NCI-H748 treated with DMSO at 0.1 percent for 48 hours (cell line): ENCODE data around the gene SVOP.
"Not testable (repeated sequence)": the region's sequence is repeated elsewhere in the genome, so short reads cannot be mapped to it uniquely, and the experiment has no call there.

Source experiments
- DNase-seq: peaks from one replicate; lab custom pipeline; 2025; lab: John Stamatoyannopoulos, UW

The SVOP gene

DNA sequence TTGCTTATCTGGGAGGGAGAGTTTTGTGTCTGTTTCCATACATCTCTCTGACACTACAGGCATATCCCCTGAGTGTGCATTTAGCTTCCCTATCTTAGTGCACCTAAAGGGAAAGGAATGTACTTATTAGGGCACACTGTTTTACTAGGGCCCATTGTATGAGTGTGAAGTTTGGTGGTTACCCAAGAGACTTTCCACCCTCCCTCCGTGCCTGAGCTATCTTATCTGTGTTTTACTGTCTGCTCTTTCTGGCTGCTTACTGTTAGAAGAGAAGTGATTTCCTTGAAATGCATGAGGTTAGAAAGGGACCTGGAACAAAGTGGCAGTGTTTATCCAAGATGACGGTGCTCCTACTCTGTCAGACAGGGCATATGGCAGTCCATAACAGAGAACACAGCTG lies 8.5 kb upstream of the SVOP start:
- no peak for DNase-seq

DNA sequence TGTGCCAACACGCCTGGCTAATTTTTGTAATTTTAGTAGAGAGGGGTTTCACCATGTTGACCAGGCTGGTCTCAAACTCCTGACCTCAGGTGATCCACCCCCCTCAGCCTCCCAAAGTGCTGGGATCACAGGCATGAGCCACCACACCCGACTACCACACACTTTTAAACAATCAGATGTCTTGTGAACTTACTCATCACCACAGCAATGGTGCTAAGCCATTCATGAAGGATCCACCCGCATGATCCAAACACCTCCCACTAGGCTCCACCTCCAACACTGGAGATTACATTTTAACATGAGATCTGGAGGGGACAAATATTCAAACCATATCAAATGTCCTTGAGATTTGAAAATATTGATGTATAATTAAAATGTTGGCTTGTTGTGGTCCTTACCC lies 7.8 kb upstream of the SVOP start:
- not testable (repeated sequence) for DNase-seq

DNA sequence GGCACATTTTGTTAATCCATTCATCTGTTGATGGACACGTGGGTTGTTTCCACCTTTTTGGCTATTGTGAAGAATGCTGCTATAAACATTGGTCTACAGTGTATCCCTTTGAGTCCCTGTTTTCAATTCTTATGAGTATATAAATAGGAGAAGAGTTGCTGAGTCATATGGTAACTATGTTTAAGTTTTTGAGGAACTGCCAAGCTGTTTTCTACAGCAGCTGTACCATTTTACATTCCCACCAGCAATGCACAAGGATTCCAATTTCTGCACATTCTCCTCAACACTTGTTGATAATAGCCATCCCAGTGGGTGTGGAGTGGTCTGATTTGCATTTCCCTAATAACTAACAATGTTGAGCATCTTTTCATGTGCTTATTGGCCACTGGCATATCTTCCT lies 6.9 kb upstream of the SVOP start:
- no peak for DNase-seq

DNA sequence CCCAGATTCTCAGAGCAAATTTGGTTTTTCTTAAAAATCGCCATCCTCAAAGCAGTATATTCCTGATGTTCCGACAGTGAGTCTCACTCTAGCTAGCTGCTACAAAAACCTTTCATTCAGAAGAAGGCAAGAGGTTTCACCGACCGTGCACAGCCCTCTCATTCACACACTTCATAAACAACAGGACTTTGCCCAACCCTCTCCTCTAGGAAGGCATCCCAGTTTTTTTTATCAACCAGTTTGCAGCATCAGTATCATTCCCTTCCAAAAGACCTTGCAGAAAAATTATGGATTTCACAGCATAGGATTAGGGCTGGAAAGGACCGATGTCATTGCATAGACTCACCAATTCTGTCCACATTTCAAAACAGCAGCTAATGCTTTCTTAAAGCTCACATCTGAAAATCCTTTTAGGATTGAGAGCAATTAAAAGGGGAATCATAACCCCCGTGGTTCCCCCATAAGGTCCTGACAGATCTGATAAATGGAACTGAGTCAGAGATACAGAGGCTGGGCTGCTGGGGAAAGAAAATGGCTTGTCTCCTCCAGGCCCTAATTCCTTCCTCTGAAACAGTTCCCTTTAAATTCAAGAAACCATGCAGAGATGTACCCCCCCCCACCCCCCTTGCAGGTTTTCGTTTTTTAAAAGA lies 597 bp downstream of the SVOP start:
- no peak for DNase-seq

DNA sequence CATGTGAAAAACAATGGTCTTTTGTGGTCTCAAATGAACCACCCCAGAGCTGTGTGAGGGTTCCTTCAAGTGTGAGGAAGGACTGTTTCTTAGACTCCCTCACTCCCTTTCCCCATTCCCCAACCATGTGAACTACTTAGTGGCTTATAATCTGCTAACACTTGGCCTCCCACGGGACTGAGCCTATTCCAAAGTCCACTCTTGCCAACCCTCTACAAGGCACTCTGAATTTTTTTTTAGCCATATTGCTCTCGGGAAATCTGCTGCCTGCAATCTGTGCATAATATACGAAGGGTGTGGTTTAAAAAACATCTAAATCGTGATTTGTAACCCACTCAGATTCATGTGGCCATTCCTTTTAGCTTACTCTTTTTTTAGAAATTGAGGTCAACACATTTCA lies 2.6 kb downstream of the SVOP start:
- no peak for DNase-seq

DNA sequence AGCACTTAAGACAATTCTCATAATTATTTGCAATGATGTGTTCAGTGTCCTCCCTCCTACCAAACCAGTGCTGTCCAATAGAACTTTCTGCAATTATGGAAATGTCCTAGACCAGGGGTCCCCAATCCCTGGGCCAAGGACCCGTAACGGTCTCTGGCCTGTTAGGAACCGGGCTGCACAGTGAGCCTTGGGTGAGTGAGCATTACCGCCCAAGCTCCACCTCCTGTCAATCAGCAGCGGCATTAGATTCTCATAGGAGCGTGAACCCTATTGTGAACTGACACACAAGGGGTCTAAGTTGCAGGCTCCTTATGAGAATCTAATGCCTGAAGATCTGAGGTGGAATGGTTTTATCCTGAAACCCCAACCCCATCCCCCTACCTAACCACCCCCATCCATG lies 3.9 kb downstream of the SVOP start:
- DNase-seq, result no peak

DNA sequence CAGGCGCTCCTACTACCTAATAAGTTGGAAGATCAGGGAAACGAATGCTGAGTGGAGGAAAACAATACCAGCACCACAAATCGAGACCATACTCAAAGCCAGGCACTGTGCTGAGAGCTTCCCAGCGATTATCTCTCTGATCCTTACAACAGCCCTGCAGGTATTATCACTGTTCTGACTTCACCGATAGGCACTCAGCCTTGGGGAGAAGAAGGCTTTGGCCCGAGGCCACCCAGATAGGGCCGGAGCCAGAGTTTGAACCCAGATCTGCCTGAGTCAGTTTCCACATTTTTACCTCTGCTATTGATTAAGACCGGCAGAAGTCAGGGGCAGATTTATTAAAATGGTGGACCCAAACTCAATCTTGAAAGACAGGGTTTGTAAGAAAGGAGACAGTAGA lies 4.9 kb downstream of the SVOP start:
- DNase-seq, result no peak

DNA sequence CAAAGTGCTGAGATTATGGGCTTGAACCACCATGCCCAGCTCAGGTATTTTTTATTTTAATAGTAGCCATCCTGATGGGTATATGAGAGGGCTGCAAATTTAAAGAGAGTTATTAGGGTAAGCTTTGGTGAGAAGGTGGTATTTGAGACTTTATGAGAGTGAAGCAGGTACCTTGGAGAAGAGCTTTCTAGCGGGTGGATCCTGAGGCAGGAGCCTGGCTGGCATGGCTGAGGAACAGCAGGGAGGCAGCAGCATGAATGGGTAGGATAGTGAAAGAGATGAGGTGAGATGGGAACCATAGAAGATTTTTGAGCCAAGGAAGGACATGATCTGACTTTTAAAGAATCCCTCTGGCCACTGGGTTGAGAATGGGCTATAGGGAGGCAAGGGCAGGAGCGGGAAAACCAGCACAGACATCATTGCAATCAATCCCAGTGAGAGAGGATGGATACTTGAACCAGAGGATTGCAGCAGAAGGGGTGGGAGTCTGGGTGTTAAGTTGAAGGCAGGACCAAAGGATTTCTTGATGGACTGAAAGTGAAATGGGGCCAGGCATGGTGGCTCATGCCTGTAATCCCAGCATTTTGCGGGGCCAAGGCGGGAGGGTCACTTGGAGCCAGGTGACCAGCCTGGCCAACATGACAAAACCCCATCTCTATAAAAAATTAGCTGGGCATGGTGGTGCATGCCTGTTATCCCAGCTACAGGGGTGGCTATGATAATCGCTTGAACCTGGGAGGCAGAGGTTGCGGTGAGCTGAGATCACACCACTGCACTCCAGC lies 5.7 kb downstream of the SVOP start:
- DNase-seq, result no peak

DNA sequence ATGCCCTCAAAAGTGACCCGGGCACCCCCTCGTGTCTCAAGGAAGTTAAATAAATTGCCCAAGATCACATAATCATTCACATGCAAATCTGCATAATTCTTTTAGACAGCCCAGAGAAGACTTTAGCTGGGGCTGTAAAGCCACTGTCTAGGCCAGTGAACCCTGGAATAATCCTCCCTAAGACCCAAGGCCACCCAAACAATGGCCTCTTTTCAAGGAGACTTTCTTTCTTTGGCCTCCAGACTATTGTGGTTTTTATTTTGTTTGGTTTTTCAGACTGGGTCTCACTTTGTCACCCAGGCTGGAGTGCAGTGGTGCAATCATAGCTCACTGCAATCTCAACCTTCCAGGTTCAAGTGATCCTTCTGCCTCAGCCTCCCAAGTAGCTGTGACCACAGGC lies 10.6 kb downstream of the SVOP start:
- no peak for DNase-seq

DNA sequence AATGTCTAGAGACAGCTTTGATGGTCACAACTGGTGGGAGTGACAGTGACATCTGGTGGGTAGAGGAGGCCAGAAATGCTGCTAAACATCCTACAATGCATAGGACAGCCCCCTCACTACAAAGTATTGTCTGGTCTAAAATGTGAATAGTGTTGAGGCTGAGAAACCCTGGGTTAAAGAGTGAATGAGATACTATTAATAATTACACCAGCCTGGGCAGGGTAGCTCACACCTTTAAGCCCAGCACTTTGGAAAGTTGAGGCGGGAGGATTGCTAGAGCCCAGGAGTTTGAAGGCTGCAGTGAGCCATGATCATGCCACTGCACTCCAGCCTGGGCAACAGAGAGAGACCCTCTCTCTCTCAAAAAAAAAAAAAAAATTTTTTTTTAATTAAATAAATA lies 11.1 kb downstream of the SVOP start:
- DNase-seq, result no peak

DNA sequence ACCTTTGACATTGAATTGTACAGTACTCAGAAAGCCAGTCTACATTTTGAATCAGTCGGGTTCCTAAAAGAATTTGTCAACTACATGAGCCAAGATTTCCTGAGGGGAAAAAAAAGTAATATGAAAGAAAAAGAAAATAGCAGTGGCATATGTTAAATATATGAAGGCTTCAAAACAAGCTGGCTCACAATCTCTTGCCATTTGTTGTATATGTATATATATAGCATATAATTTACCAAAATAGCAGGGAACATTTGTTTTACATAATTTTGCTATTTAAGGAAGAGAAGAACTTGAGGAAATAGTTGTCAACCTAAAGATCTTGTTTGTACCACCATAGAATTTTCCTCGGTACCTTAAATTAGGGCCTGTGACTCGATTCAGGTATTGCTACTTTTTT lies 16.9 kb downstream of the SVOP start:
- no peak for DNase-seq

DNA sequence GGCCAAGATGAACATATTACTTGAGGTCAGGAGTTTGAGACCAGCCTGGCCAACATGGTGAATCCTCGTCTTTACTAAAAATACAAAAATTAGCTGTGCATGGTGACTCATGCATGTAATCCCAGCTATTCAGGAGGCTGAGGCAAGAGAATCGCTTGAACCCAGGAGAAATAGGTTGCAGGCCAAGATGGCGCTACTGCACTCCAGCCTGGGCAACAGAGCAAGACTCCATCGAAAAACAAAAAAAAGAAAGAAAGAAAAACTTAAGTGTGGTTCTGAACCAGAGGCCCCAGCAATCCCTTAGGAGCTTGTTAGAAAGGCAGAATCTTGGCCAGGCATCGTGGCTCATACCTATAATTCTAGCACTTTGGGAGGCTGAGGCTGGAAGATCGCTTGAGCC lies 24.5 kb downstream of the SVOP start:
- no peak for DNase-seq

DNA sequence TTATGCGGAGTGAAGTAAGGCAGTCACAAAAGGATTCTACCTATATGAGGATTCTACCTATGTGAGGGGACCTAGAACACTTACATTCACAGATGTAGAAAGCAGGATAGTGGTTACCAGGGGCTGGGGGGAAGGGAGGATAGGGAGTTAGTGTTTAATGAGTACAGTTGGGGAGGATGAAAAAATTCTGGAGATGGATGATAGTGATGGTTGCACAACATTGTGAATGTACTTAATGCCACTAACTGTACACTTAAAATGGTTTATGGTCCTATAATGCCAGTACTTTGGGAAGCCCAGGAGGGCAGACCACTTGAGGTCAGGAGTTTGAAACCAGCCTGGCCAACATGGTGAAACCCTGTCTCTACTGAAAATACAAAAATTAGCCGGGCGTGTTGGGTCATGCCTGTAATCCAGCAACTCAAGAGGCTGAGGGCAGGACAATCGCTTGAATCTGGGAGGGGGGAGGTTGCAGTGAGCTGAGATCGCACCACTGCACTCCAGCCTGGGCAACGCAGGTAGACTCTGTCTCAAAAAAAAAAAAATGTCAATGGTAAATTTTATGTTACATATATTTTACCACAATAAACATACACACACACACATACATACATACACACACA lies 25.4 kb downstream of the SVOP start:
- no peak for DNase-seq

DNA sequence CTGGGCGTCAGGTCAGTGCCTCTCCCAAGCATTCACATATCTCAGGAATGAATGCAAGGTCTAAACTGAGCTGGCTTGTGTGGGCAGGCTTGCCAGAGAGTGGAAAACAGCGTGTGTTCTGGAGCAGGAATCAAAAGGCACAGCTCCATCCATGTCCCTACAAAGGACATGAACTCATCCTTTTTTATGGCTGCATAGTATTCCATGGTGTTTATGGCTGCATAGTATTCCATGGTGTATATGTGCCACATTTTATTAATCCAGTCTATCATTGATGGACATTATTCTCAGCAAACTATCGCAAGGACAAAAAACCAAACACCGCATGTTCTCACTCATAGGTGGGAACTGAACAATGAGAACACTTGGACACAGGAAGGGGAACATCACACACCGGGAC lies 30.8 kb downstream of the SVOP start:
- not testable (repeated sequence) for DNase-seq

DNA sequence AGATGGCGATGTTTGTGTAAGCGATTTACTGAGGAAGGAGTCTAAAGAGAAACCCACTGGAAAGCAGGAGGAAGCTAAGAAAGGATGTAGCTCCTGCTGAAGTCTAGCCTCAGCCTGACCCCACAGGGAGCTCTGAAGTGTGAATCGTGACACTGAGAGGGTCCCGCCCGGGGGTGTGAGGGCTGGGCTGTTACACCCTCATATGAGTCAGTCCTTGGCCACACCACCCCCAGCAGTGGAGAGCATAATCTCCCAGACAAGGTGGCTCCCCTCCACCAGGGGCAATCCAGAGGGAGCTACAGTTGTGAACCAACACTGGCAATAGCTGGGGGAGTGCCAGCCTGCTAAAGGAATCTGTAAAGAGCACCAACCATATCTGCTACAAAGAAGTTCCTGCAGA lies 31.5 kb downstream of the SVOP start:
- DNase-seq, result no peak

DNA sequence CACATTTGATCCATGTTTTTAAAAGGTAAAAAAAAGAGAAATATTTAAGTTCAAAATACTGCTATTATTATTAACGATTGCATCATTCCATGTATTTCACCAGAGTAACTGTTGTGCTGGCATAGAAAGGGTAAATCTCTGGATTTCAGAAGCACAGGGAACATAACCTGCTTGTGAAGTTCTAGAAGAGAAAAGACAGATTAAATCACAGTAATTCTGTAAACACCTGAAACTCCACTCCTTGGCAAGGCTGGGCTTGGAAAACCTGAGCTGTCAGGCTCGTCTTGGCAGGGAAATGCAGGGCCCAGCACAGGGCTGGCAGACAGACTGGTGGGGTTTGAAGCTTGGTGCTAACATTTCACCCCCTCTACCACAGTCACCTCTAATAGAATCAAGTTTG lies 35.1 kb downstream of the SVOP start:
- DNase-seq, result no peak

DNA sequence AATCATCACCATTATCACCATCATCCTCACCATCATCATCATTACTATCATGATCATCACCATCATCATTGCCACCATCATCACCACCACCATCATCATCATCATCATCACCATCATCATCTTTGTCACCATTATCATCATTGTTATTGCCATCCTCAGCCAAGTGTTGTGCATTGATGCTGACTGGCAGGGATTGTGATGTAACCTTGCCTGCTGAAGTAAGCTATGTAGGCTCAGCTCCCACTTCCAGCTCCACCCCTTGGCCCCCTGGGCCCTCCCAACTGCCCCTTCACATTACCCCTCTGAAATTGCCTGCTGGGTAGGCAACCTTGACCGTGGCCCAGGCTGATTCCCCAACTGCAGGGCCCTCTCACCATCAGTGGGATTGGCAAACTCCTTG lies 37.6 kb downstream of the SVOP start:
- no peak for DNase-seq

DNA sequence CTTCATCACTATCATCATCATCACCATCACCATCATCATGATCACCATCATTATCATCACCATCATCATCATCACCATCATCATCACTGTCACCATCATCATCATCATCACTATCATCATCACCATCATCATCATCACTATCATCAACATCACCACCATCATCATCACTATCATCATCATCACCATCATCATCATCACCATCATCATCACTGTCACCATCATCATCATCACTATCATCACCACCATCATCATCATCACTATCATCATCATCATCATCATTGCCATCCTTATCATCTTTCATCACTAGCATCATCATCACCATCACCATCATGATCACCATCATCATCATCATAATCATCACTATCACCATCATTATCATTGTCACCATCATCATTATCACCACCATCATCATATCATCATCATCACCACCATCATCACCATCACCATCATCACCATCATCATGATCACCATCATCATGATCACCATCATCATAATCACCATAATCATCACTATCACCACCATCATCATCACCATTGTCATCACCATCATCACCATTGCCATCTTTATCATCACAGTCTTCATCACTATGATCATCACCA lies 38.1 kb downstream of the SVOP start:
- DNase-seq, result no peak

DNA sequence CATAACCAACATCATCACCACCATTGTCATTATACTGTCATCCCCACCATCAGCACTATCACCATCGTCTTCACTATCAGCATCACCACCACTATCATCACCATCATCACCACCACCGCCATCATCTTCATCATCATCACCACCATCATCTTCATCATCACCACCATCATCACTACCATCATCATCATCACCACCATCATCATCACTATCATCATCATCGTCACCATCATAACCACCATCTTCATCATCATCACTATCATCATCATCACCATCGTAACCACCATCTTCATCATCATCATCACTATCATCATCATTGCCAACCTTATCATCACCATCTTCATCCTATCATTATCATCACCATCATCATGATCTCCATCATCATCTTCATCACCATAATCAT lies 39.0 kb downstream of the SVOP start:
- DNase-seq, result no peak

DNA sequence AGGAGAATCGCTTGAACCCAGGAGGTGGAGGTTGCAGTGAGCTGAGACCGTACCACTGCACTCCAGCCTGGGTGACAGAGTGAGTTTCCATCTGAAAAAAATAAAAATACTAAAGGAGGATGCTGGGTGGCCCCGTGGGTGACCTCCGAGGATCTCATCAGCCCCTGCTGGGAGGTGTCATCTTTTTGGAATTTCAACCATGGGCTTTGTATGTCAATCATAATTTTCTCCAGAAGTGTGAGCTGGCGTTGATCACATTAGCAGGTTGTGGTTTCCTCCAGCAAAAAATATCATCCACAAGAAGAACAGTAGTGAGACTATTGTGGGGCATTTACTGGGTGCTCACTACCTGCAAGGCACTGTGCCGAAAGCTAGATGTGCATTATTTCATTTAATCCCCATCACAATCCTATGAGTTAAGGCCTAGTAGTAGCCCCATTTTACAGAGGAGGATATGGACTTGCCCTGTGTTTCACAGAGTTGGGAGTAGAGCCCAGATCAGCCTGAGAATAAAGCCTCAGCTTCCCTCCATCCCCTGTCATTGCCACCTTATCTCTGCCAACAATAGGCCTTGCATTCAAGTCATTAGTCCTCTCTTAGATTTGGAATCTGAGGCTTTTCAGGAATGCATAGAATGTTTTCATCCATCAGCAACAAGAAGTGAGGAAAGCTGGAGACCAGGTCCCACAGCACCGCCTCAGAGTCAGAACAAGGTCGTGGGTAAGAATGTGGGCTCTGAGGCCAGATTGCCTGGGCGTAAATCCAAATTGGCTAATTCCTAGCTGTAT lies 39.8 kb downstream of the SVOP start:
- DNase-seq, result no peak

DNA sequence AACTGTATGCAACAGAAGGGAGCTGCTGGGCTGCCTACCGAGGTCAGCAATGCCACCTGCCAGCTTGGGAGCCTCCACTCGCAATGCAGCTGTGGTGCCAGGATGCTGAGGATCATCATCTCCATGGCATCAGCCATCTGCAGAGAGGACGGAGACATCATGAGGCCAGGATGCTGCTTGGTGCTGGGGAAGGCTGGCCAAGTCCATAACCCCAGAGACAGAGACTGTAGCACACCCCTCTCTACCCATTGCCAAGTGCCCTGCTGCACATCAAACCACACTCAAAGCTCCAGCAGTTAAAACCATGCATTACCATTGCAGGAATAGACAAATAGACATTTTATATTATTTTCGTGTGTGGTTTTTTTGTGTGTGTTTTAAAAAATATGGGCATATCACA lies 43.5 kb downstream of the SVOP start:
- no peak for DNase-seq

DNA sequence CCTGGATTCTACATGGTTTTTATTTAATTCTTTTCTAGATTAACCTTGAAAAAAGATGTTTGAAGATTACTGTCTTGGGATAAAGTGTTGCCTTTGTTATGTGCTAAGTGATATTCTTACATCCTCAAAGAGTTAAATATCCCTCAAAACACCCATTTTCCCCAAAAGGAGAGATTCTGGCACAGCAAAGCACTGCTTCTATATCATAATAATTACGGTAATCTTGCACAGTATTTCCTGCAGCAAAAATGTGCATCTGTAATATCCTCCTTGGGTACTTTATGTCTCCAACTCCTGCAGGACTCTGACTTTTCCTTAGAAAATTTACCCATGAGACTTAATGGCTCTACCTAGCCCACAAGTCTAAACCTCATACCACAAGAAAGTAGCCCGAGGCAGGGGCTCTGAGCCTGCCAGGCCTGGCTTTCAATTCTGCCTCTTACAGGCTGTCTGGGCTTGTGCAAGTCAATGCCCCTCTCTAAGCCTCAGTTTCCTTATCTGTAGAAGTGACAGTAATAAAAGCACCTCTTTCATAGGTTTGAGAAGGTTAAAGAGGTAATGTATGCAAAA lies 45.8 kb downstream of the SVOP start:
- DNase-seq, result no peak
